LNCaP clone FGC (cell line): Measurements from ENCODE around the gene AP1S3.
A peak's percentile ranks its signal among the peaks of the same experiment; 100 is the strongest.

Source experiments
- DNase-seq: peaks from one replicate; pipeline ENCODE4 v3.0.0-alpha.2; 2011; ENCODE audit warnings: low read depth
- H3K4me3 ChIP-seq: 2 replicates; pipeline ENCODE4 v1.5.1; 2011; ENCODE audit warnings: mild to moderate bottlenecking, low read depth, low read length, control low read depth
- TF ChIP-seq, protein P1 (sequence below): IDR thresholded peaks from 2 replicates; pipeline ENCODE4 v1.5.1; 2012; ENCODE audit warnings: mild to moderate bottlenecking; ENCODE audit not compliant: control insufficient read depth, insufficient read depth; ENCODE audit errors: extremely low read depth

AP1S3 gene

GRCh38 chr2:223731503-223731902, 105.9 kb downstream of the AP1S3 start:
- TF ChIP-seq, protein P1, sequence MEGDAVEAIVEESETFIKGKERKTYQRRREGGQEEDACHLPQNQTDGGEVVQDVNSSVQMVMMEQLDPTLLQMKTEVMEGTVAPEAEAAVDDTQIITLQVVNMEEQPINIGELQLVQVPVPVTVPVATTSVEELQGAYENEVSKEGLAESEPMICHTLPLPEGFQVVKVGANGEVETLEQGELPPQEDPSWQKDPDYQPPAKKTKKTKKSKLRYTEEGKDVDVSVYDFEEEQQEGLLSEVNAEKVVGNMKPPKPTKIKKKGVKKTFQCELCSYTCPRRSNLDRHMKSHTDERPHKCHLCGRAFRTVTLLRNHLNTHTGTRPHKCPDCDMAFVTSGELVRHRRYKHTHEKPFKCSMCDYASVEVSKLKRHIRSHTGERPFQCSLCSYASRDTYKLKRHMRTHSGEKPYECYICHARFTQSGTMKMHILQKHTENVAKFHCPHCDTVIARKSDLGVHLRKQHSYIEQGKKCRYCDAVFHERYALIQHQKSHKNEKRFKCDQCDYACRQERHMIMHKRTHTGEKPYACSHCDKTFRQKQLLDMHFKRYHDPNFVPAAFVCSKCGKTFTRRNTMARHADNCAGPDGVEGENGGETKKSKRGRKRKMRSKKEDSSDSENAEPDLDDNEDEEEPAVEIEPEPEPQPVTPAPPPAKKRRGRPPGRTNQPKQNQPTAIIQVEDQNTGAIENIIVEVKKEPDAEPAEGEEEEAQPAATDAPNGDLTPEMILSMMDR = no peak
- no peak for DNase-seq
- no peak overlapping the region for H3K4me3 ChIP-seq

DNA sequence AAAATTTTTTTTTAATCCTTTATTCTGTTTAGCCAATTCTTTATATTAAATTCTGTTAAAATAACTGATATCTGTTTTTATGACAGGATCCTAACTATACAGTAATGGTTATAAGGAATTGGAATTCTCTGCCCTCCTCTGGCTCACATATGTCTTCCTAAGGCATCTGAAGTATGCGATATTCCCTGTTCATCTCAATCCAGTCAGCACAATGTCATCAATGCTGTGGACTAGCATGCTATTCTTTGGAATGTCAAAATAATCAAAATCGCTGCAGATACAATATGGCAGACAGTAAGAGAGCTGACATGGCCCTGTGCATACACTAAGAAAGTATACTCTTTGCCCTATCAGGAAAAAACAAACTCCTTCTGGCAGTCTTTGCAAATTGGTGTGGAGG, 107.6 kb downstream of the AP1S3 start:
- no peak overlapping the region for H3K4me3 ChIP-seq
- DNase-seq = no peak
- TF ChIP-seq, protein P1 = no peak

DNA sequence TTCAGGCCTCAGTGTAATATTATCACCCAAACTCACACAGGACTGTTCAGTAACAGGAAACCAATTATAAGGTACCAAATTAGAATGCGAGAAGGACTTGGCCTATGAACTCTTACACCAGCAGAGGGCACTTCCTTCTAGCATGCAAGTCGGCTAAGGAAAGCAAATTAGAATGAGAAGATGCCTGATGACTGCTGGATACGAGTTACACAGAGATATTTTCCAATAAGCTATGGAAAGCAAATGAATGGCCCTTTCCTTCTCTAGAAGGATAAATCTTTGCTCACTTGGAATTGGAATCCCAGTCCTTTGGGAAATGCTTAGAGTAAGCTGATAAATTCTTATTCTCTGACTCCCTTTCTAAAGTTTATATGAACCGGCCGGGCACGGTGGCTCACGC, 109.8 kb downstream of the AP1S3 start:
- no peak for DNase-seq
- TF ChIP-seq, protein P1 = peak; percentile 84
- H3K4me3 ChIP-seq = no peak overlapping the region

DNA sequence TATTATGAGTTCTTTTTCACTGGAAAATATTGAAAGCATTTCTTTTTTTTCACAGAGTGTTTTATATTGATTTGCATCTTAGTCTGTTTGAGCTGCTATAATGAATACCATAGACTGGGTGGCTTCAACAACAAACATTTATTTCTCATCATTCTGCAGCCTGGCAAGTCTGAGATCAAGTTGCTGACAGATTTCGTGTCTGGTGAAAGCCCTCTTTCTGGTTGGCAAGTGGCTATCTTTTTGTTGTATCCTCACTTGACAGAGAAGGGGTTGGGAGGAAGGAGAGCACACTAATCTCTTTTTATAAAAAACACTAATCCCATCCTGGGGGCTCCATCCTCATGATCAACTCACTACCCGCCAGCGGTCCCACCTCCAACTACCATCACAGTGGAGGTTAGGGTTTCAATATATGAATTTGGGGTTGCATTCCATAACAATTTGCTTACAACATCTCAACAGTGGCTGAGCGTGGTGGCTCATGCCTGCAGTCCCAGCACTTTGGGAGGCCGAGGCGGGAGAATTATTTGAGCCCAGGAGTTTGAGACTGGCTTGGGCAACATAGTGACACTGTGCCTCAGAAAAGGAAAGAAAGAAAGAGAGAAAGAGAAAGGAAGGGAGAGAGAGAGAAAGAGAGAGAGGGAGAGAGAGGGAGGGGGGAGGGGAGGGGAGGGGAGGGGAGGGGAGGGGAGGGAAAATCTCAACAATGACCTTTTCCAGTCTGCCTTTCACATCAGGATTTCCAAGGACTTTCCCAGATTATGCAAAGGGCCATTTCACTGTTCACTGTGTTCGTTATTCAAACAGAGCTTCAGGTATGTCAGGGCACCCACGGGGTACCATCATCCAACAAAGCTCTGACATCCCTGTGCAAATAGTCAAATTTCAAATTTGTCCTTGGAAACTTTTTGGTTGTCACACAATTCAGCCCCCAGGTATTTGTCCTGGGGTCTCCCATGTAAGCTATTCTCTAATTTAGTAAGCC, 111.1 kb downstream of the AP1S3 start:
- TF ChIP-seq, protein P1 = no peak
- no peak overlapping the region for H3K4me3 ChIP-seq
- DNase-seq = no peak

- no peak for DNase-seq
- TF ChIP-seq, protein P1 = no peak
- no peak overlapping the region for H3K4me3 ChIP-seq
Observed at GRCh38 chr2:223725494-223725893, 111.9 kb downstream of the AP1S3 start.

DNA sequence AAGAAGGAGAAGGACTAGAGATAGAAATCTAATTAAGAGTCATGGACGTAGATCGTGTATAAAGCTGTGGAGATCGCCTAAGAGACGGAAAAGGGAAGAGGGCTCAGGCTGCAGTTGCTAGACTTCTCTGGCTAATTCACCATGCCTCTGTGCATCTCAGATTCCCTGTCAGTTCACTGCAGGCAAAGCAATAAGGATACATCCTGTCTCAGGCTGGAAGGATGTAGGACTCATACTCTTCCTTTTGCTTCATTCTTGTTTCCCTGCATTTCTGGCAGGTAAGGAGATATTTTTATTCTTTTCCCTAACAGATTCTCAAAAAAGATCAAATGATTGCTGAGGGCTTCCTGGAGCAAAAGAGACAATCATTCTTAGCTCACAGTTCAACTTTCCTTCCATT, 112.5 kb downstream of the AP1S3 start:
- TF ChIP-seq, protein P1 = no peak
- H3K4me3 ChIP-seq = no peak overlapping the region
- no peak for DNase-seq
